SKM-1 (cell line): Measurements from ENCODE around the gene IL32.

Experiments used
- DNase-seq: peaks from one replicate; lab custom pipeline; 2025; ENCODE audit not compliant: unreplicated experiment; lab: John Stamatoyannopoulos, UW

IL32 gene

GRCh38 chr16:3027983-3028715 lies 37.3 kb upstream of the IL32 start:
- peak; percentile 67 for DNase-seq

- DNase-seq = no peak
Measured at GRCh38 chr16:3028716-3029319, 36.6 kb upstream of the IL32 start.

- DNase-seq = no peak
Measured at GRCh38 chr16:3029491-3030221, 35.8 kb upstream of the IL32 start.

DNA sequence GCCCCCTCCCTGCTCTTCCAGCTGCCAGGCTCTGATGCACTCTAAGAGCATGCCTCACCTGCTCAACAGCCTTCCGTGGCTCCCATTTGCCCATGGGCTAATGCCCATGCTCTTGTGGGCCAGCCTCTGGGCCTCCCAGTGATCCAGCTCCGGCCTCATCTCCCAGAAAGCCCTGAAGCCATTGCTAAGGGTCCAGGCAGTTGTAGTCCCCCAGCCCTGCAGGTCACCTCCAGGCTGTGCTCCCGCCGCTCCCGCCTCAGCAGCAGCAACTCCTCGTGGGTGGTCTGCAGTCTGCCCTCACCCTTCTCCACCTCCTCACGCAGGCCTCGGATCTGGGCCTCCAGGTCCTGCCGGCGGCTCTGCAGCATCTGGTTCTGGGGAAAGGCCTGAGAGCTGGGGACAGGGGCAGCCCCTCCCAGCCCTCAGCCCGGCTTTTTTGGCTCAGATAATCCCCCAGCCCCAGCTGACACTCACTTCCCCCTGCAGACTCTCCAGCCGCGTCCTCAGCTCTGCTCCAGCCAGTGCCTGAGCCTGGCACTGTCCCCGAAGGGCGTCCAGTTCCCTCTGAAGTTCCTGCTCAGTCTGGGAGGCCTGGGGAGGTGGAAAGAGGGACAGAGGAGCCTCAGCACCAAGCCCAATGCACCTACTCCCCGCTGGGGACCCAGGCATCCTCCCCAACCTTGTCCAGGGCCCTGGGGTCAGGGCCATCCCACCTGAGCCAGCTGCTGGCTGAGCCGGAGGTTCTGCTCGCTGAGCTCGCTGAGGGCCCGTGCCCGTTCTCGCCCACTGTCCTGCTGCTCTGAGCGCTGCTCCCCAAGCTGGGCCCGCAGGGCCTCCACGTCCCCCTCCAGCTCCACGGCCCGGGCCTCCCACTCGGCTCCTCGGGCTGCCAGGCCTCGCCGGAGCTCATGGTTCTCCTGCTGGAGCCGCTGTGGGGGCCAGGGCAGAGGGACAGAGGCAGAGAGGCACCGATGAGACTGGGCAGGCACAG lies 34.9 kb upstream of the IL32 start:
- DNase-seq = no peak

DNA sequence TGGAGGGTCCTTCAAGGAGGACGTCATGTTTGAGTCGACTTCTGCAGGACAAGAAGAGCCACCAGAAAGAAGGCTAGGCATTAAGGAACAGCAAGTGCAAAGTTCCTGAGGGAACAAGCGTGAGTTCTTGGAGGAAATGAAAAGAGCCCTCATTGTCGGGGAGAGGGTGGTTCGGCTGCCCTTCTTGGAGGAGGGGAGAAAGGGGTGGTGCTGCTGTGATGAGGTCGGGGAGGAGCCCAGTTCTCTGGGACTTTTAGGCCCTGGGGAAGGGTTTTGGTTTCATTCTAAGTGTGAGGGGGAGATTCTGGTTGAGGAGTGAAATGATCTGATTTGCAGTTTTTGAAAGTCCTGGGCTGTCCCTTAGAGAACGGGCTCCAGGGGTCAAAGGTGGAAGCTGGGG lies 32.8 kb upstream of the IL32 start:
- DNase-seq = no peak

DNA sequence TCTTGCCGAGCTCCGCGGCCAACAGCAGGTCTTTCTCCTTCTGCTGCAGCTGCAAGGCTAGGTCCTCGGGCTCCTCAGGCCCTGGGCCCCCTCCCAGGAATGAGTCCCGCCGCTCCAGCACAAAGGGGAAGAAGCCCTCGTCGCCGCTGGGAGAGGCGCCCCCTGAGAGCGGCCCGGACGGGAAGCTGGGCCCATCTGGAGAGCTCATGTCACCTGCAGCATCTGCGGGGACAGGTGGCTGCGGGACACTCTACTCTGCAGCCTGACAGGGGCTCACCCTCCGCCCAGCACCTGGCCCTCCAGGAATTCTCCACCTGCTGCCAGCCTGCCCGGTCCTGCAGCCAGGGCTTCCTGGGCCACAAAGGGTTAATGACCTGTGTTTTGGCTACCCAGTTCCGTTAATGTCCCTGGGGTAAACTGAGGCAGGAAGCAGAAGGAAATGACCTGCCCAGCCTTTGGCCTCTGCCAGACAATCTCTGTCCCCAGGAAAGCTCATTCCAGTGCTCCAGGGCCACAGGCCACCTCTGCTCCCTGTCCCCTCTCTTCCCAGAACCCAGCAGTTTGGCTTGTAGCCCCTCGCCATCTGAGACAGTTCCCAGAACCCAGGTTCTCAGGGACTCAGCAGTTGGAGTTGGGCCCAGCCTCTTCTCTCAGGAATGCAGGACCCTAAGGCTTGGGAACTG lies 30.0 kb upstream of the IL32 start:
- DNase-seq = no peak

GRCh38 chr16:3035972-3036725 lies 29.3 kb upstream of the IL32 start:
- DNase-seq = no peak

- no peak for DNase-seq
Measured at GRCh38 chr16:3036726-3037315, 28.6 kb upstream of the IL32 start, which contains the start of gene BICDL2. TSS of gene BICDL2 (minus strand) at chr16:3036944. CDS start at chr16:3035496, 1,448 bp downstream.

GRCh38 chr16:3038256-3038655 lies 27.2 kb upstream of the IL32 start:
- DNase-seq = no peak

DNA sequence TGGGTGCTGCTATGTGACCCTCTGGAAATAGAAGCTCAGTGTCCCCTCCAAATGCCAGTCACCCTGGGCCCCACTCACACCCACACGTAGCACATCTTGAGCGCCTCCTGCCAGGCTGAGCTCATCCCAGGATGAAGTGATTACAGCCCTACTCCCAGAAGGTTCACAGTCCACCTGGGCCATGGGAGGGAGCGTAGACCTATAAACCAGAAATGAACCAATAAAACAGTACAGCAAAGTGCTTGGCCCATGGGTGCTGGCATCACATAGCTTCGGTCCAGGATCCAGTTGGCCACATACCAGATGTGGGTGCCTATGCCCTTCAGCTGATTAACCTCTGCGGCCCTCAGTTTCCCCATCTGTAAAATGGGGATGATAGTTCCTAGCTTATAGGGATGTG lies 26.5 kb upstream of the IL32 start:
- DNase-seq = no peak

DNA sequence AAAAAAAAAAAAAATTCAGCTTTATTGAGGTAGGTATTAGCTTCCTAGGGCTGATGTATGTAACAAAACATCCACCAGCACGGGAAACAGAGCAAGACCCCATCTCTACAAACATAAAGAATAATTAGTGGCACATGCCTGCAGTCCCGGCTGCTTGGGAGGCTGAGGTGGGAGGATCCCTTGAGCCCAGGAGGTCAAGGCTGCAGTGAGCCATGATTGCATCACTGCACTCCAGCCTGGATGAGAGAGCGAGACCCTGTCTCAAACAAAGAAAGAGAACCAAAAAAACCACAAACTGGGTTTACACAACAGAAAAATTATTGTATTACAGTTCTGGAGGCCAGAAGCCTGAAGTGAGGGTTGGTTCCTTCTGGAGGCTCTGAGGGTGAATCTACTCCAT lies 23.1 kb upstream of the IL32 start:
- DNase-seq = no peak

GRCh38 chr16:3044708-3045107 lies 20.7 kb upstream of the IL32 start:
- no peak for DNase-seq

DNA sequence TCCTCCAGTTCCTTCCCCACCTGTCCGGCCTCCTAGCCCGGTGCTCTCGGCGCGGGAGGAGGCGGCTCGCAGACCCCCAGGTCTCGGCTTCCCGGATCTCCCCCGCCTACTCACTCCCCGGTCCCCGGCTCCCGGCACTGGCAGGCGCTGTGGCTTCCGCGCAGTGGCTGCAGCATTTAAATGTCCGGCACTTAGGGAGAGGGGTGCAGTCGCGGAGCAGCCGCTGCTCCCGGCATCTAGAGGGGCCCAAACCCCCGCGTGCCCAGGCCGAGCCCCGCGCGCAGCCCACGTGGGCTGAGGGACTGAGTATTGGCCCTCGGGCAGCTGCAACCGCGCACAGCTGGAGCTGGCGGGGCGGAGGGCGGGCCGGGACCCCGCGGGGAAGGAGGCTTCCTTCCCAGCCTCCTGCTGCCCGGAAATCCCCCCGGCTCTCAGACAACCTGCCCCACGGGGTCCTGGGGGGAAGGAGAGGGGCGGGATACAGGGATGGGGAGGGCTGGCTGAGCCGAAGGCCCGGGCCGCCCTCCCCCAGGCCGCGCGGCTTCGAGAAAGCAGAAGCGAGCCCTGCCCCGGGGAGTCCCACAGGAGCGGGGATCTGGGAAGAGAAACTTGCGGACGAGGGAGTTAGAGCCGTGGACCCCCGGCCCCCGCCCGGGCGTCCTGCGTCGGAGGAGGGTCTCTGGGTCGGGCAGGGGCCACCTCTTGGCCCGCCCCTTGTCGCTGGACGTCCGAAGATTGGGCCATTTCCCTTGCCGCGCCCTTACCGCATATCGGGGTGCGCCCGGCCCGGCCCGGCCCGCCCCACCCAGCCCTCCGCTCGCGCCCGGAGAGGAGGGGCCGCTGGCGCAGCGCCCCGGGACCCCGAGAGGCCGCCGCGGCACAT lies 19.4 kb upstream of the IL32 start, which contains the start of gene MMP25:
Gene MMP25 (plus strand): TSS at position 804 of the 883 bp plus-strand sequence. CDS start 357 bp downstream, outside the sequence.
- no peak for DNase-seq

DNA sequence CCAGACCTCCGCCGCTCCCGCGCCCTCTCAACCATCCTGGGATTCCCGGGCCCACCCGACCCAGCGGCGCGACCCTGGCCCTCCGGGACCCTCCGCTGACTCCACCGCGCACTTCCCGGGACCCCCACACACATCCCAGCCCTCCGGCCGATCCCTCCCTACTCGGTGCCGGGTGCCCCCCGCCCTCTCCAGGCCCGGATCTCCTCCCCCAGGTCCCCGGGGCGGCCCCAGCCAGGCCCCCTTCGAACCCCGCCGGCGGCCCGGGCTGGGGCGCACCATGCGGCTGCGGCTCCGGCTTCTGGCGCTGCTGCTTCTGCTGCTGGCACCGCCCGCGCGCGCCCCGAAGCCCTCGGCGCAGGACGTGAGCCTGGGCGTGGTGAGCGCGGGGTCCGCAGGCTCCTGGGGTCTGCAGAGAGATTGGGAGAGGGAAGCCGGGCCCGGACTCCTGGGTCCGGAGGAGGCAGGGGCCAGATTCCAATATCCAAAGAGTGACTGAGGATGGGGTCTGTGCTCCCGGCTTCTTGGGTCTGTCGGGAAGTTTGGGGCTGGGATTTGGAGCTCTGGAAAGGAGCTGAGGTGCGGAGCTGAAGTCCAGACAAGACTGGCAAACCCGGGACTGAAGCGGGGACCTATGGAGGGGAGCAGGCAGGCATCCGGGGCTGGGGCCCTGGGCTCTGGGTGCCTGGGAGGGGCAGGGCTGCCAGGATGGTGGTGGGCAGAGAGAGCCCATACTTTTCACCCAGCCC lies 18.6 kb upstream of the IL32 start:
- DNase-seq = no peak

GRCh38 chr16:3047387-3047720 lies 18.1 kb upstream of the IL32 start:
- DNase-seq = no peak

GRCh38 chr16:3049921-3050481 lies 15.4 kb upstream of the IL32 start:
- DNase-seq = no peak

GRCh38 chr16:3050487-3050886 lies 15.0 kb upstream of the IL32 start:
- no peak for DNase-seq
